Caco-2 (cell line): ENCODE data around the gene TTC23. TPM values are rescaled to one million over a fixed set of nuclear protein-coding genes. Genes with fewer than 3 reads are reported as not detected.

Experiments used
- BruUV-seq: library from RNA; stranded (reverse); fragments of 400-500 nt; replicated peaks from 2 replicates; lab custom pipeline; 2021; lab: Mats Ljungman, UMichigan
- CTCF ChIA-PET: fragments of 300-600 bp; sonication (Branson Sonifier 250); formaldehyde crosslinking; loops from one replicate; lab custom pipeline; 2022; ENCODE audit warnings: antibody characterized with exemption; lab: Charles Lee
- POLR2A ChIA-PET: fragments of 300-600 bp; sonication (Branson Sonifier 250); formaldehyde crosslinking; loops from one replicate; lab custom pipeline; 2022; ENCODE audit warnings: antibody characterized with exemption; lab: Charles Lee
- DNase-seq, 2 experiments: peaks; one replicate each; pipeline versions ENCODE4 v3.0.0 to v3.0.0-alpha.2; 2020 to 2022
- H3K27me3 ChIP-seq: replicated peaks from 2 replicates; pipeline ENCODE4 v1.6.0; 2011; ENCODE audit warnings: low read length; ENCODE audit not compliant: control insufficient read depth, insufficient read depth
- H3K36me3 ChIP-seq: 2 replicates; pipeline ENCODE4 v1.5.1; 2011; ENCODE audit warnings: low read length; ENCODE audit not compliant: control insufficient read depth, insufficient read depth
- H3K4me1 ChIP-seq: fragments of 250-450 bp; sonication (Bioruptor Pico); 2 replicates; pipeline ENCODE4 v1.5.1; 2020; ENCODE audit warnings: mild to moderate bottlenecking
- H3K4me3 ChIP-seq: 2 replicates; pipeline ENCODE4 v1.5.1; 2011; ENCODE audit warnings: low read depth, mild to moderate bottlenecking, control low read depth, low read length
- H3K9me3 ChIP-seq: fragments of 250-450 bp; sonication (Bioruptor Pico); 2 replicates; pipeline ENCODE4 v1.5.1; 2020; ENCODE audit warnings: mild to moderate bottlenecking, moderate library complexity
- H3K27ac Mint-ChIP-seq: one replicate; pipeline ENCODE4 v1.8.0; 2022; ENCODE audit warnings: mixed read lengths; ENCODE audit not compliant: unreplicated experiment
- H3K27me3 Mint-ChIP-seq: one replicate; pipeline ENCODE4 v1.8.0; 2022; ENCODE audit warnings: mixed read lengths; ENCODE audit not compliant: insufficient read depth, unreplicated experiment
- H3K36me3 Mint-ChIP-seq: one replicate; pipeline ENCODE4 v1.8.0; 2022; ENCODE audit warnings: mild to moderate bottlenecking, mixed read lengths; ENCODE audit not compliant: insufficient read depth, unreplicated experiment
- H3K4me1 Mint-ChIP-seq: one replicate; pipeline ENCODE4 v1.8.0; 2022; ENCODE audit warnings: low read depth, mixed read lengths; ENCODE audit not compliant: unreplicated experiment
- H3K4me3 Mint-ChIP-seq: one replicate; pipeline ENCODE4 v1.8.0; 2022; ENCODE audit warnings: mild to moderate bottlenecking, moderate library complexity, mixed read lengths; ENCODE audit not compliant: unreplicated experiment
- H3K9me3 Mint-ChIP-seq: one replicate; pipeline ENCODE4 v1.8.0; 2022; ENCODE audit warnings: mixed read lengths; ENCODE audit not compliant: unreplicated experiment
- intact Hi-C: fragments of 100-400 bp; cut with micrococcal nuclease; formaldehyde crosslinking; loops from one replicate; pipeline ENCODE4 v1.10.0; 2022; ENCODE audit not compliant: unreplicated experiment
- total RNA-seq: library from RNA; stranded (reverse); gene quantifications from 2 replicates; pipeline ENCODE4 v1.2.3, GENCODE V29; 2022
- TF ChIP-seq, protein P1 (sequence below), 2 experiments: fragments of 200-600 bp in 1 of 2; IDR thresholded peaks; 1 replicate in 1 of 2; 2 replicates in 1 of 2; pipeline versions ENCODE4 v1.5.1 to v1.8.0; 2011 to 2022; ENCODE audit warnings: antibody characterized with exemption in 1 of 2, control low read depth in 1 of 2, inconsistent platforms in 1 of 2, low read depth in 1 of 2, low read length in 1 of 2, mild to moderate bottlenecking in 1 of 2, moderate library complexity in 1 of 2; ENCODE audit not compliant: insufficient read depth in 1 of 2, severe bottlenecking in 1 of 2, unreplicated experiment in 1 of 2

TTC23 gene
- total RNA-seq, 1 experiment from 2014 or later: 10.8 TPM

DNA sequence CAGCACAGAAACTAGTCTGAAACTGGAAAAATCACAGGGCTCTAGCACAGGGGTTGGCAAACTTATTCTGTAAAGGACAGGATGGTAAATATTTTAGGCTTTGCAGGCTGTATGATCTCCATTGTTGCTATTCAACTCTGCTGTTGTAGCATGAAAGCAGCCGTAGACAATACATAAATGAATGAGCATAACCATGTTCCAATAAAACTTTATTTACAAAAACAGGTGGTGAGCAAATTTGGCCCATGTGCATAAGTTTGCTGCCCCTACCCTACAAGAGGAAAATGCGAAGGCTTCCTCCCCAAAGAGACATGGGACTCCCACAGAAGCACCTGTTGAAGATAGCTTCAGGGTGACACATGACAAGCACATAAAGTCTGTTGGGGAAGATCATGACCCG is 85.3 kb downstream of the TTC23 start:
- DNase-seq: no peak
- Mint-ChIP-seq H3K36me3 (no peaks in the 10 kb centered on the region), H3K4me1 (no peaks in the 10 kb centered on the region), H3K27me3 (no peaks in the 10 kb centered on the region), H3K4me3 (no peak overlapping the region), H3K9me3 (no peaks in the 10 kb centered on the region), H3K27ac (no peak overlapping the region)
- intact Hi-C loops: no loop called here
- Histone ChIP-seq H3K9me3 (no peaks in the 10 kb centered on the region), H3K4me3 (no peak overlapping the region), H3K27me3 (no peaks in the 10 kb centered on the region), H3K36me3 (no peaks in the 10 kb centered on the region), H3K4me1 (no peaks in the 10 kb centered on the region)
- BruUV-seq: no TSS peak
- CTCF ChIA-PET: no interaction called here
- POLR2A ChIA-PET: no interaction called here
- TF ChIP-seq, protein P1, sequence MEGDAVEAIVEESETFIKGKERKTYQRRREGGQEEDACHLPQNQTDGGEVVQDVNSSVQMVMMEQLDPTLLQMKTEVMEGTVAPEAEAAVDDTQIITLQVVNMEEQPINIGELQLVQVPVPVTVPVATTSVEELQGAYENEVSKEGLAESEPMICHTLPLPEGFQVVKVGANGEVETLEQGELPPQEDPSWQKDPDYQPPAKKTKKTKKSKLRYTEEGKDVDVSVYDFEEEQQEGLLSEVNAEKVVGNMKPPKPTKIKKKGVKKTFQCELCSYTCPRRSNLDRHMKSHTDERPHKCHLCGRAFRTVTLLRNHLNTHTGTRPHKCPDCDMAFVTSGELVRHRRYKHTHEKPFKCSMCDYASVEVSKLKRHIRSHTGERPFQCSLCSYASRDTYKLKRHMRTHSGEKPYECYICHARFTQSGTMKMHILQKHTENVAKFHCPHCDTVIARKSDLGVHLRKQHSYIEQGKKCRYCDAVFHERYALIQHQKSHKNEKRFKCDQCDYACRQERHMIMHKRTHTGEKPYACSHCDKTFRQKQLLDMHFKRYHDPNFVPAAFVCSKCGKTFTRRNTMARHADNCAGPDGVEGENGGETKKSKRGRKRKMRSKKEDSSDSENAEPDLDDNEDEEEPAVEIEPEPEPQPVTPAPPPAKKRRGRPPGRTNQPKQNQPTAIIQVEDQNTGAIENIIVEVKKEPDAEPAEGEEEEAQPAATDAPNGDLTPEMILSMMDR (IDR thresholded peaks at IDR 0.05; ENCODE audit: insufficient read depth in 1 of 2, low read depth in 1 of 2, low read length in 1 of 2, severe bottlenecking in 1 of 2, unreplicated experiment in 1 of 2): no peak

DNA sequence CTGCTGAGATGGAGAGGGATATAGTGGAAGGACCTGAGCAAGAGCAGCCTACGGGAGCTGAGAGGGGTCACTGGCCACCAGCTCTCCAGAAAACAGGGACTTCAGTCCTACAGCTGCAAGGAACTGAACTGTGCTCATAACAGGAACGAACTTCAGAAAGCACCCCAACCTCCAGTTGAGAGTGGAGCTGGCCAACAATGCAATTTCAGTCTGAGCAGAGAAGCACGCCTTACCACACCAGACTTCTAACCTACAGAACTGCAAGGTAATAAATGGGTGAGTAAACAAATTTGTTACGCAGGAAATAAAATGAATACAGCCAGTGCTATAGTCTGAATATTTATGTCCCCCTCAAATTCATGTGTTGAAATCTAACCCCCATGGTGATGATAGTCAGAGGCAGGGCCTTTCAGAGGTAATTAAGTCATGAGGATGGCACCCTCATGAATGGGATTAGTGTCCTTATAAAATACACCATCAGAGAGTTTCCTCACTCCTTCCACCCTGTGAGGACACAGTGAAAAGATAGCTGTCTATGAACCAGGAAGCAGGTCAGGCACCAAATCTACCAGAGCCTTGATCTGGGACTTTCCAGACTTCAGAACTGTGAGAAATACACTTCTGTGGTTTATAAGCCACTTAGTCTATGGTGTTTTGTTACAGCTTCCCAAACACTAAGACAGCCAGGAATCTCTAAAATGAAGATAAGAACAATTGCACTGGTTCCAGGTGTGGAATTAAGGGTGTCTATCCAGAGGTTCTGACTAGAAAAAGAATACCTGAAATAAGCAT is 85.9 kb downstream of the TTC23 start:
- H3K4me3 Mint-ChIP-seq: no peak overlapping the region
- no peak overlapping the region for H3K27ac Mint-ChIP-seq
- no peaks in the 10 kb centered on the region for H3K27me3 Mint-ChIP-seq
- Histone ChIP-seq H3K4me1 (no peaks in the 10 kb centered on the region), H3K36me3 (no peaks in the 10 kb centered on the region), H3K9me3 (no peaks in the 10 kb centered on the region), H3K4me3 (no peak overlapping the region), H3K27me3 (no peaks in the 10 kb centered on the region)
- ChIA-PET POLR2A (no interaction called here), CTCF (no interaction called here)
- no peaks in the 10 kb centered on the region for H3K36me3 Mint-ChIP-seq
- no peak for DNase-seq
- no peaks in the 10 kb centered on the region for H3K9me3 Mint-ChIP-seq
- TF ChIP-seq, protein P1 (IDR thresholded peaks at IDR 0.05; ENCODE audit: insufficient read depth in 1 of 2, low read depth in 1 of 2, low read length in 1 of 2, severe bottlenecking in 1 of 2, unreplicated experiment in 1 of 2): no peak
- no TSS peak for BruUV-seq
- no peaks in the 10 kb centered on the region for H3K4me1 Mint-ChIP-seq
- intact Hi-C loops: no loop called here

DNA sequence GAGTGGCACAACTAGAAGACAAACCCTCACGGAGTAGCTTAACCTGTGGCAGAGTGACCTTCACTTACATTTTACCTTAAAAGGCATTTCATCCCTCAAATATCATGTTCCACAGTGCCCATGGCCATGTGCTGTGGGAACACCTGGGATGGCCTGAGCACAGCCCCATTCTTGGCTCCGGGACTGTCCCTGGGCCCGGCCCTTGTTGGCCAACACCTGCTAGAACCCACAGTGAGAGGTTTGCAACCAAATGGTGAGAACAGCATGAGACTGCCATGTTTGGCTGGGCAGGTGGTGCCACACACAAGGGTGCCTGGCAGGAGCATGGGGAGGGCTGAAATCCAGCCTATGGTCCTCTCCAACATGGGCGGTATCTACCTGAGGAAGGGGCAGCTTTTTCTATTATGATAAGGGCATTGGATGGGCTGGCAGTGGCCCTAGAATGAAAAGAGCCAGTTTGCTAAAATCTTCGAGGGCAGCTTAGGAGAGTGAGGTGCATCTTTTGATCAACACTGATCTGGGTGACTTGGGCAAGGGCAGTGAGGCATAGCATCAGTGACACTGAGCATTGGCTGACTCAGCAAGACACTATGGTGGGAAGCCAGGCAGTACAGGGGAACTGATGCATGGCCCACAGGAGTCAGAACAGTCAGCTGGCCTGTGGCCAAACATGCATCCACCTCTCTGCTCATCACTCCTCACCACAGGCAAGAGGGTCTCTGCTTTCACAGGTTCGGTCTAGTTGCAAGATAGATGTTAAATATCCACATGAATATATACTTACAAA is 90.6 kb downstream of the TTC23 start:
- H3K36me3 ChIP-seq: no peaks in the 10 kb centered on the region
- intact Hi-C loops: no loop called here
- H3K27ac Mint-ChIP-seq: no peak overlapping the region

More for the DNA sequence above, 90.6 kb downstream of the TTC23 start:
- Histone ChIP-seq H3K4me1 (peaks cover 29% of the 10 kb centered on the region), H3K9me3 (no peaks in the 10 kb centered on the region), H3K27me3 (no peaks in the 10 kb centered on the region), H3K4me3 (no peak overlapping the region)
- Mint-ChIP-seq H3K4me3 (no peak overlapping the region), H3K4me1 (peaks cover 15% of the 10 kb centered on the region), H3K27me3 (no peaks in the 10 kb centered on the region), H3K9me3 (no peaks in the 10 kb centered on the region), H3K36me3 (no peaks in the 10 kb centered on the region)
- ChIA-PET CTCF (no interaction called here), POLR2A (no interaction called here)
- DNase-seq: no peak
- no TSS peak for BruUV-seq
- TF ChIP-seq, protein P1 (IDR thresholded peaks at IDR 0.05; ENCODE audit: insufficient read depth in 1 of 2, low read depth in 1 of 2, low read length in 1 of 2, severe bottlenecking in 1 of 2, unreplicated experiment in 1 of 2): no peak
